ENCODE data around the gene OR2Y1.
"Not testable (repeated sequence)": the region's sequence is repeated elsewhere in the genome, so short reads cannot be mapped to it uniquely, and the experiment has no call there.

The OR2Y1 gene

DNA sequence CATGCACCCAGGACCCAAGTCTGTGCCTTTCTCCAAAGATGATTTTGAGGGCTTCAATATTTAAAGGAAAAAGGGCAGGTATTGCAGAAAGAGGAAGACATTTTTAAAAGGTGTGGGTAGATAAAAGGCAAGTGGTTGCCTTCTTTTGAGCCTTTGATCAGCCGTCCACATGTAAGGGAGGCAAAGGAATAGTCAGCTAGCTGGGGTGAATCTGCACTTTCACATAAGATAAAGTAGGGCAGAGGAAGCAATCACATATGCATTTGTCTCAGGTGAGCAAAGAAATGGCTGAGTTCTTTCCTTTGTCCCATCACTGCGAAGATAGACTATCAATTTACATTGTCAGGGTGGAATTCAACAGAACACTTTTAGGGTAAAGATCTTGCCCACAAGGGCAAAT is 42.9 kb upstream of the OR2Y1 start:
- H3K4me1 ChIP-seq (ENCODE audit: control insufficient read depth in 1 of 2, insufficient read depth in 2 of 2, low read length in 2 of 2): peaks cover 24 to 25% of the 10 kb centered on the region in 2 experiments
- no peak overlapping the region for H2BK5ac ChIP-seq (ENCODE audit: low read depth, low read length, poor library complexity)
- no CpG with 5 or more reads among the region's 2 CpGs for WGBS (ENCODE audit: extremely low coverage, insufficient coverage, insufficient read length)
- no peak overlapping the region for H3K27ac ChIP-seq (ENCODE audit: low read depth, low read length)
- peaks cover 0 to 2% of the 10 kb centered on the region in 2 experiments for H3K36me3 ChIP-seq (ENCODE audit: control insufficient read depth in 1 of 2, insufficient read depth in 2 of 2, low read length in 2 of 2)
- no peak overlapping the region for H4K8ac ChIP-seq (ENCODE audit: low read depth, low read length)
- no peak overlapping the region for H4K12ac ChIP-seq (ENCODE audit: low read depth, low read length)
- no peak overlapping the region for H3K14ac ChIP-seq (ENCODE audit: low read length)
- H2BK12ac ChIP-seq (ENCODE audit: low read length): no peak overlapping the region
- H3K9ac ChIP-seq (ENCODE audit: low read length): no peak overlapping the region
- H3K27me3 ChIP-seq (ENCODE audit: insufficient read depth, low read length): no peaks in the 10 kb centered on the region
- H2AFZ ChIP-seq (ENCODE audit: insufficient read depth, low read length, poor library complexity): no peak overlapping the region
- no peak for DNase-seq
- no peak overlapping the region for H3K18ac ChIP-seq (ENCODE audit: low read length)
- H3K9me3 ChIP-seq (ENCODE audit: insufficient read depth, low read depth, low read length): no peaks in the 10 kb centered on the region
- no peak overlapping the region for H3K4ac ChIP-seq (ENCODE audit: low read depth, low read length)
- H3K4me2 ChIP-seq (ENCODE audit: low read length): no peak overlapping the region
- no peak overlapping the region for H2AK5ac ChIP-seq (ENCODE audit: low read length)
- H3K23ac ChIP-seq (ENCODE audit: low read length): no peak overlapping the region
- H3K79me1 ChIP-seq (ENCODE audit: low read length): peaks cover 16% of the 10 kb centered on the region
- no peak overlapping the region for H4K91ac ChIP-seq (ENCODE audit: low read depth, low read length)
- H3K79me2 ChIP-seq (ENCODE audit: control insufficient read depth, insufficient read depth, low read length, poor library complexity): peaks cover 4% of the 10 kb centered on the region
- H3K4me3 ChIP-seq (ENCODE audit: low read depth, low read length): no peak overlapping the region
- no peak overlapping the region for H2BK120ac ChIP-seq (ENCODE audit: insufficient read depth, low read length, poor library complexity)

DNA sequence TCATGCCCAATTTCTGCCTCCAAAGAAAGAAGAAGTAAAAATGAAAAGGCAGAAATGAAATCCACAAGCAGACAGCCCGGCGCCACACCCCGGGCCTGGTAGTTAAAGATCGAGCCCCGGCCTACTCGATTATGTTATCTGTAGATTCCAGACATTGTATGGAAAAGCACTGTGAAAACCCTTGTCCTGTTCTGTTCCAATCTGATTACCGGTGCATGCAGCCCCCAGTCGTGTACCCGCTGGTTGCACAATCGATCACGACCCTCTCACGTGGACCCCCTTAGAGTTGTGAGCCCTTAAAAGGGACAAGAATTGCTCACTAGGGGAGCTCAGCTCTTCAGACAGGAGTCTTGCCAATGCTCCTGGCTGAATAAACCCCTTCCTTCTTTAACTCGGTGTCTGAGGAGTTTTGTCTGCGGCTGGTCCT is 42.1 kb upstream of the OR2Y1 start:
- H3K23ac ChIP-seq (ENCODE audit: low read length); H2AFZ ChIP-seq (ENCODE audit: insufficient read depth, low read length, poor library complexity); H2AK5ac ChIP-seq (ENCODE audit: low read length); H3K4me3 ChIP-seq (ENCODE audit: low read depth, low read length); H3K79me2 ChIP-seq (ENCODE audit: control insufficient read depth, insufficient read depth, low read length, poor library complexity); H3K36me3 ChIP-seq (ENCODE audit: control insufficient read depth in 1 of 2, insufficient read depth in 2 of 2, low read length in 2 of 2); H2BK120ac ChIP-seq (ENCODE audit: insufficient read depth, low read length, poor library complexity); H3K4me2 ChIP-seq (ENCODE audit: low read length); H3K14ac ChIP-seq (ENCODE audit: low read length); H3K27ac ChIP-seq (ENCODE audit: low read depth, low read length); DNase-seq; H3K4ac ChIP-seq (ENCODE audit: low read depth, low read length); H3K9ac ChIP-seq (ENCODE audit: low read length); H4K12ac ChIP-seq (ENCODE audit: low read depth, low read length); H3K9me3 ChIP-seq (ENCODE audit: insufficient read depth, low read depth, low read length); H3K18ac ChIP-seq (ENCODE audit: low read length); H2BK12ac ChIP-seq (ENCODE audit: low read length); H2BK5ac ChIP-seq (ENCODE audit: low read depth, low read length, poor library complexity); H4K8ac ChIP-seq (ENCODE audit: low read depth, low read length); H3K27me3 ChIP-seq (ENCODE audit: insufficient read depth, low read length); H4K91ac ChIP-seq (ENCODE audit: low read depth, low read length): not testable (repeated sequence)
- peaks cover 14% of the 10 kb centered on the region for H3K79me1 ChIP-seq (ENCODE audit: low read length)
- H3K4me1 ChIP-seq (ENCODE audit: control insufficient read depth in 1 of 2, insufficient read depth in 2 of 2, low read length in 2 of 2): peaks cover 19 to 20% of the 10 kb centered on the region in 2 experiments
- WGBS (ENCODE audit: extremely low coverage, insufficient coverage, insufficient read length): no CpG with 5 or more reads among the region's 14 CpGs

DNA sequence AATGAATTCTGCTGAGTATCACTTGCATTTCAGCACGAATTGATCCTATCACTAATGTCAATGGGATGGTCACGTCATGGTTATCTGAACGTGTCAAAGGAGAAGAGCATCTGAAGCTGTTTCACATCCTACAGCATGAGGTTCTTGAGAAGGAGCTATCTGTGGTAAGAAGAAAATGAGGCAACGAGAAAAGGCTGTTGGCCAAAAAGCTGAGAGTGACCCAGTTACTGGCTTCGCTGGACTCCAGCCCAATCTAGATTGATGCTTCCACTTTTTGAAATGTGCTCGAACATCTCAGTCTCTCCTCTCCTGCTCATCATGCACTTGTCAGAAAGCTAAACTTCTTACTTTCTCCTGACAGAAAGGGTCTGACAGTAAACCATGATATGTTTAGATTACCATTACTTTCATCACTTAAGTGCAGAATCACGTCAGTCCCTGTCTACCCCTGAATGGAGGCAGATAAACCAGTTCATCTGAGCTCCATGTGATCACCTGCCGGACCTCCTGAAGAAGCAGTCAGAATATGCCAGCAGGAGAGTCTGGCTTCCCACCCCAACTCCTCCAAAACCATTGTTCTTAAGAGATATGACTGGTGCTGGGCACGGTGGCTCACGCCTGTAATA is 40.2 kb upstream of the OR2Y1 start:
- H4K91ac ChIP-seq (ENCODE audit: low read depth, low read length): no peak overlapping the region
- peaks cover 2 to 3% of the 10 kb centered on the region in 2 experiments for H3K4me1 ChIP-seq (ENCODE audit: control insufficient read depth in 1 of 2, insufficient read depth in 2 of 2, low read length in 2 of 2)
- no CpG with 5 or more reads among the region's 10 CpGs for WGBS (ENCODE audit: extremely low coverage, insufficient coverage, insufficient read length)
- no peaks in the 10 kb centered on the region for H3K36me3 ChIP-seq (ENCODE audit: control insufficient read depth in 1 of 2, insufficient read depth in 2 of 2, low read length in 2 of 2)
- H2BK5ac ChIP-seq (ENCODE audit: low read depth, low read length, poor library complexity): no peak overlapping the region
- H4K8ac ChIP-seq (ENCODE audit: low read depth, low read length): no peak overlapping the region
- no peak overlapping the region for H4K12ac ChIP-seq (ENCODE audit: low read depth, low read length)
- H3K4me2 ChIP-seq (ENCODE audit: low read length): no peak overlapping the region
- no peak overlapping the region for H3K4me3 ChIP-seq (ENCODE audit: low read depth, low read length)
- no peak overlapping the region for H3K4ac ChIP-seq (ENCODE audit: low read depth, low read length)
- H3K79me2 ChIP-seq (ENCODE audit: control insufficient read depth, insufficient read depth, low read length, poor library complexity): no peaks in the 10 kb centered on the region
- H3K9ac ChIP-seq (ENCODE audit: low read length): no peak overlapping the region
- DNase-seq: no peak
- H3K79me1 ChIP-seq (ENCODE audit: low read length): peaks cover under 1% of the 10 kb centered on the region
- no peak overlapping the region for H3K14ac ChIP-seq (ENCODE audit: low read length)
- no peaks in the 10 kb centered on the region for H3K27me3 ChIP-seq (ENCODE audit: insufficient read depth, low read length)
- no peak overlapping the region for H2AK5ac ChIP-seq (ENCODE audit: low read length)
- H2BK12ac ChIP-seq (ENCODE audit: low read length): no peak overlapping the region
- no peak overlapping the region for H2BK120ac ChIP-seq (ENCODE audit: insufficient read depth, low read length, poor library complexity)
- H3K27ac ChIP-seq (ENCODE audit: low read depth, low read length): no peak overlapping the region
- no peak overlapping the region for H3K23ac ChIP-seq (ENCODE audit: low read length)
- no peak overlapping the region for H2AFZ ChIP-seq (ENCODE audit: insufficient read depth, low read length, poor library complexity)
- no peak overlapping the region for H3K18ac ChIP-seq (ENCODE audit: low read length)
- no peaks in the 10 kb centered on the region for H3K9me3 ChIP-seq (ENCODE audit: insufficient read depth, low read depth, low read length)

DNA sequence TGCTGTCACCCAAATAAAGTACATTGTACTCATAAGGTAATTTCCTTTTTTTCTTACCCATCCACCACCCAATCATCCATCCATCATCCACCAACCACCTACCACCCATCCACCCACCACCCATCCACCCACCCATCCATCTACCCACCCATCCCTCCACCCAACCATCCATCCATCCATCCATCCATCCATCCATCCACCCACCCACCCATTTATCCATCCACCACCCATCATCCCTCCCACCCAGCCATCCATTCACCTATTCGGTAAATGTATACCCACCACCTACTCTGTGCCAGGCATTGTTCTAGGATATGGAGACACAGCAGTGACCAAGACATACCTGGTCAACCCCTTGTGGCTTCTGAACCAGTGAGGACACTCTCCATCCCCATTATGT is 37.6 kb upstream of the OR2Y1 start:
- H2BK120ac ChIP-seq (ENCODE audit: insufficient read depth, low read length, poor library complexity): no peak overlapping the region
- no peak overlapping the region for H4K12ac ChIP-seq (ENCODE audit: low read depth, low read length)
- no peak overlapping the region for H3K23ac ChIP-seq (ENCODE audit: low read length)
- H3K4me3 ChIP-seq (ENCODE audit: low read depth, low read length): no peak overlapping the region
- H3K4me1 ChIP-seq (ENCODE audit: control insufficient read depth in 1 of 2, insufficient read depth in 2 of 2, low read length in 2 of 2): no peaks in the 10 kb centered on the region
- no peak overlapping the region for H3K9ac ChIP-seq (ENCODE audit: low read length)
- no peak overlapping the region for H3K4me2 ChIP-seq (ENCODE audit: low read length)
- H2BK12ac ChIP-seq (ENCODE audit: low read length): no peak overlapping the region
- no peak for DNase-seq
- no peaks in the 10 kb centered on the region for H3K79me1 ChIP-seq (ENCODE audit: low read length)
- H2AK5ac ChIP-seq (ENCODE audit: low read length): no peak overlapping the region
- H3K4ac ChIP-seq (ENCODE audit: low read depth, low read length): no peak overlapping the region
- no peak overlapping the region for H2BK5ac ChIP-seq (ENCODE audit: low read depth, low read length, poor library complexity)
- WGBS (ENCODE audit: extremely low coverage, insufficient coverage, insufficient read length): no CpG with 5 or more reads among the region's 1 CpG
- peaks cover 1% of the 10 kb centered on the region for H3K9me3 ChIP-seq (ENCODE audit: insufficient read depth, low read depth, low read length)
- no peak overlapping the region for H4K8ac ChIP-seq (ENCODE audit: low read depth, low read length)
- H3K18ac ChIP-seq (ENCODE audit: low read length): no peak overlapping the region
- no peak overlapping the region for H2AFZ ChIP-seq (ENCODE audit: insufficient read depth, low read length, poor library complexity)
- H3K27ac ChIP-seq (ENCODE audit: low read depth, low read length): no peak overlapping the region
- H4K91ac ChIP-seq (ENCODE audit: low read depth, low read length): no peak overlapping the region
- H3K27me3 ChIP-seq (ENCODE audit: insufficient read depth, low read length): no peaks in the 10 kb centered on the region
- no peaks in the 10 kb centered on the region for H3K79me2 ChIP-seq (ENCODE audit: control insufficient read depth, insufficient read depth, low read length, poor library complexity)
- no peak overlapping the region for H3K14ac ChIP-seq (ENCODE audit: low read length)
- H3K36me3 ChIP-seq (ENCODE audit: control insufficient read depth in 1 of 2, insufficient read depth in 2 of 2, low read length in 2 of 2): no peaks in the 10 kb centered on the region

Measured in trophoblast cell (in vitro differentiated cells and primary cell).